OCI-LY1 (cell line): ENCODE data around the gene XYLT2.

Experiments
- EZH2 ChIP-seq: fragments of 200-600 bp; sonication (generic), shearing (Covaris generic); IDR thresholded peaks from 2 replicates; pipeline ENCODE4 v1.8.0; 2017; ENCODE audit warnings: borderline replicate concordance, mixed run types, mild to moderate bottlenecking, antibody characterized with exemption, low read length, moderate library complexity, mixed read lengths
- TF ChIP-seq, protein P1 (sequence below): fragments of 200-600 bp; sonication (generic), shearing (Covaris generic); IDR thresholded peaks from 2 replicates; pipeline ENCODE4 v1.5.1; 2017; ENCODE audit warnings: mild to moderate bottlenecking, antibody characterized with exemption, low read length, moderate library complexity, mixed read lengths

GRCh38 chr17:50301891-50302584 is 43.9 kb upstream of the XYLT2 start:
- TF ChIP-seq, protein P1, sequence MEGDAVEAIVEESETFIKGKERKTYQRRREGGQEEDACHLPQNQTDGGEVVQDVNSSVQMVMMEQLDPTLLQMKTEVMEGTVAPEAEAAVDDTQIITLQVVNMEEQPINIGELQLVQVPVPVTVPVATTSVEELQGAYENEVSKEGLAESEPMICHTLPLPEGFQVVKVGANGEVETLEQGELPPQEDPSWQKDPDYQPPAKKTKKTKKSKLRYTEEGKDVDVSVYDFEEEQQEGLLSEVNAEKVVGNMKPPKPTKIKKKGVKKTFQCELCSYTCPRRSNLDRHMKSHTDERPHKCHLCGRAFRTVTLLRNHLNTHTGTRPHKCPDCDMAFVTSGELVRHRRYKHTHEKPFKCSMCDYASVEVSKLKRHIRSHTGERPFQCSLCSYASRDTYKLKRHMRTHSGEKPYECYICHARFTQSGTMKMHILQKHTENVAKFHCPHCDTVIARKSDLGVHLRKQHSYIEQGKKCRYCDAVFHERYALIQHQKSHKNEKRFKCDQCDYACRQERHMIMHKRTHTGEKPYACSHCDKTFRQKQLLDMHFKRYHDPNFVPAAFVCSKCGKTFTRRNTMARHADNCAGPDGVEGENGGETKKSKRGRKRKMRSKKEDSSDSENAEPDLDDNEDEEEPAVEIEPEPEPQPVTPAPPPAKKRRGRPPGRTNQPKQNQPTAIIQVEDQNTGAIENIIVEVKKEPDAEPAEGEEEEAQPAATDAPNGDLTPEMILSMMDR = no peak
- TF ChIP-seq EZH2 = no peak
